Mesothelial cell of epicardium (in vitro differentiated cells): ENCODE data around the gene PCSK5. TPM values are rescaled to one million over a fixed set of nuclear protein-coding genes. Genes with fewer than 3 reads are reported as not detected.

Experiments
- DNase-seq, 2 experiments: peaks; one replicate each; pipeline ENCODE4 v3.0.0; 2021; ENCODE audit warnings: low spot score in 2 of 2; ENCODE audit not compliant: unreplicated experiment in 2 of 2
- H3K27ac Mint-ChIP-seq: 2 replicates; pipeline ENCODE4 v1.8.0; 2021; ENCODE audit warnings: mixed read lengths
- H3K27me3 Mint-ChIP-seq: 2 replicates; pipeline ENCODE4 v1.8.0; 2021; ENCODE audit warnings: low read depth, mixed read lengths
- H3K36me3 Mint-ChIP-seq: 2 replicates; pipeline ENCODE4 v1.8.0; 2021; ENCODE audit warnings: mixed read lengths
- H3K4me1 Mint-ChIP-seq: 2 replicates; pipeline ENCODE4 v1.8.0; 2021; ENCODE audit warnings: mixed read lengths
- H3K4me3 Mint-ChIP-seq: 2 replicates; pipeline ENCODE4 v1.8.0; 2021; ENCODE audit warnings: mild to moderate bottlenecking, moderate library complexity, mixed read lengths
- H3K9me3 Mint-ChIP-seq: 2 replicates; pipeline ENCODE4 v1.8.0; 2021; ENCODE audit warnings: mixed read lengths
- total RNA-seq: library from RNA; stranded (reverse); gene quantifications from 3 replicates; pipeline ENCODE4 v1.2.1, GENCODE V29; 2021
- TF ChIP-seq, protein P1 (sequence below): fragments of 200-600 bp; sonication (generic); IDR thresholded peaks from one replicate; pipeline ENCODE4 v1.5.0; 2021; ENCODE audit warnings: antibody characterized with exemption; ENCODE audit not compliant: unreplicated experiment

Gene PCSK5
- total RNA-seq, 1 donor from 2014 or later = 15.7 TPM

DNA sequence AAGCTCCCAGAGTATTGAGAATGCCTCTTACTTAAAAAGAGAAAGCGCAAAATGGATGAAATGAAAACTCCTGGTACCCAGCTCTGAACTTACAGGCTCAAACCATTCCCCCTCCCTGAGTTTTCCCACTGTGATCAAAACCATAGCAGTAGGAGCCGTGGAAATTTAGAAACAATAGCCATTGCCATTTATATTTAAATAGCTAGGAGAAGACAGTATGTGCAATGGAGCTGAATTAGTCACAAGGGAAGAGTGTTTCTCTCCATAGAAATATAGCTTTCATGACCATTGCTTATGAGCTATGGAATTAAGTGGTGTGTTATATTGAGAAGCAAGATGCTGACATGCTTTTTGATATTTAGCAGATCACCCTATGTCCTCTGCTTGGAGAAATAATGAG is 84.6 kb downstream of the PCSK5 start:
- TF ChIP-seq, protein P1, sequence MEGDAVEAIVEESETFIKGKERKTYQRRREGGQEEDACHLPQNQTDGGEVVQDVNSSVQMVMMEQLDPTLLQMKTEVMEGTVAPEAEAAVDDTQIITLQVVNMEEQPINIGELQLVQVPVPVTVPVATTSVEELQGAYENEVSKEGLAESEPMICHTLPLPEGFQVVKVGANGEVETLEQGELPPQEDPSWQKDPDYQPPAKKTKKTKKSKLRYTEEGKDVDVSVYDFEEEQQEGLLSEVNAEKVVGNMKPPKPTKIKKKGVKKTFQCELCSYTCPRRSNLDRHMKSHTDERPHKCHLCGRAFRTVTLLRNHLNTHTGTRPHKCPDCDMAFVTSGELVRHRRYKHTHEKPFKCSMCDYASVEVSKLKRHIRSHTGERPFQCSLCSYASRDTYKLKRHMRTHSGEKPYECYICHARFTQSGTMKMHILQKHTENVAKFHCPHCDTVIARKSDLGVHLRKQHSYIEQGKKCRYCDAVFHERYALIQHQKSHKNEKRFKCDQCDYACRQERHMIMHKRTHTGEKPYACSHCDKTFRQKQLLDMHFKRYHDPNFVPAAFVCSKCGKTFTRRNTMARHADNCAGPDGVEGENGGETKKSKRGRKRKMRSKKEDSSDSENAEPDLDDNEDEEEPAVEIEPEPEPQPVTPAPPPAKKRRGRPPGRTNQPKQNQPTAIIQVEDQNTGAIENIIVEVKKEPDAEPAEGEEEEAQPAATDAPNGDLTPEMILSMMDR = no peak
- Mint-ChIP-seq H3K27ac (no peak overlapping the region), H3K9me3 (peaks cover 18% of the 10 kb centered on the region), H3K27me3 (no peaks in the 10 kb centered on the region), H3K4me1 (peaks cover 18% of the 10 kb centered on the region), H3K4me3 (no peak overlapping the region), H3K36me3 (peaks cover 13% of the 10 kb centered on the region)
- DNase-seq = no peak

DNA sequence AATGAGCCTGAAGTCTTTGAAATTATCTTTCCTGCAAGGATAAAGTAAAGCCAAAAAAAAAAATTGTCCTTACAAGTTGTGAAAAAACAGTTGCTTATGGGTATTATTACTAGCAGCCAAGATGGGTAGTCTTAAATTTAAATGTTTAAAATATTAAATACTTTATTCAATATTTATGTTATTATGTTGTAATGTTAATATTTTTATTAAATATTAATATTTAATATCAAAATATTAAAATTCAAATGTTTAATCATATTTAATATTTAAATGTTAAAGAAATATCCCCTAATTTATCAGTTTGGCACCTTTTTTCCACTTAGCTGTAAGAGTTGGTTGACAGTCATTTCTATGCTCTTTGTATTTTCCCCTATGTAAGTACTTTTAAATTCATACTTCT is 86.1 kb downstream of the PCSK5 start:
- H3K9me3 Mint-ChIP-seq = peaks cover 12% of the 10 kb centered on the region
- TF ChIP-seq, protein P1 = no peak
- peaks cover 8% of the 10 kb centered on the region for H3K36me3 Mint-ChIP-seq
- H3K4me1 Mint-ChIP-seq = peaks cover 18% of the 10 kb centered on the region
- H3K27me3 Mint-ChIP-seq = no peaks in the 10 kb centered on the region
- H3K27ac Mint-ChIP-seq = no peak overlapping the region
- no peak for DNase-seq
- no peak overlapping the region for H3K4me3 Mint-ChIP-seq

DNA sequence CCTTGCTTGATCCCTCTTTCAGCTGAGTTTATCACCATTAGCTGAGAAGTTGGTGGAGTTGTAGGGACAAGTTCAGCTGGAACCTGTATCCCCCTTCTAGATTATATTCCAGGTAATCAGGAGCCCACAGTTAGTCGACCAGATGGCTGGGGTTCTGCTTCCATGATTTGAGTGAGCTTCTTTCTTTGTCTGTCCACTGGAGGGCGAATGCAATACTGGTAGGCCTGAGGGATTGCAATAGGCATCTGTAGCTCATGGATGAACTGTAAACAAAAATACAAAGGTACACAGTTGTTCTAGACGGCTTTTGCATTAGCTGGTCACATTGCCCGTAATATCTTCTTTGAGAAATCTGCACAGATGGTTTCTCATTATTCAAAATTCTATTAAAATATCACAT is 88.9 kb downstream of the PCSK5 start:
- no peak overlapping the region for H3K4me3 Mint-ChIP-seq
- no peaks in the 10 kb centered on the region for H3K27me3 Mint-ChIP-seq
- no peaks in the 10 kb centered on the region for H3K36me3 Mint-ChIP-seq
- no peak for DNase-seq
- peaks cover 18% of the 10 kb centered on the region for H3K4me1 Mint-ChIP-seq
- H3K27ac Mint-ChIP-seq = no peak overlapping the region
- TF ChIP-seq, protein P1 = no peak
- H3K9me3 Mint-ChIP-seq = no peaks in the 10 kb centered on the region

DNA sequence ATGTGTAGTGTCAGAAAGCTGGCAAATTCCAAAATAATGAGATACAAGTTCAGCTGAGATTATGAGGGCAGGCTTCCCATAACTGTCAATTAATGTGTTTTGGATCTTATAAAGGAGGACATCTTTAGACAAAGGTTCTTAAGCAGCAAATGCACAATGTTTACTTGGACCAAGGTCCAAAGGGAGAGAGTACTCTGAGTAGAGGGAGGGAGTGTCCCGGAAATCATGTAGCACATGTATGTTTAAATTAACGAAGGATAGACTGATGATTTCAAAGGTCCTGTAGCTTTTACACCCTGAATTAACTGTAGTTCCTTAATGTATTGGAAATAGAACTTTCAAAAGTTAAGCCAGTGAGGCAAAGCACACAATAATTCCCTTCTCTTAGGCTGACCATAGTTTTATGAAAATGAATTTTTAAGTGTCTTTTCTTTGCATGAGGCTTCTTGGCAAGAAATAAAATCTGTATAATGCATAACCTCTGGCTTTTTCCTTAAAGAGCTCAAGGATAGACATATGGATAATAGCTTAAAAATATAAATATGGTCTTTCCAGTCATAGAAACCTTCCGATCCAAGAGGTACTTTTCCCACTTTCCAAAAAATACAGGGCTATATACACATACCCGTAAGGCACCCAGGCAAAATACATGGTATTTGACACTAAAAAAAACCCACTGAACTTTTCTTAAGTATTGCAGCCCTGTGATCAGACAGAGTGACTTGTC is 93.0 kb downstream of the PCSK5 start:
- TF ChIP-seq, protein P1 = no peak
- peaks cover 19% of the 10 kb centered on the region for H3K27me3 Mint-ChIP-seq
- no peaks in the 10 kb centered on the region for H3K9me3 Mint-ChIP-seq
- no peaks in the 10 kb centered on the region for H3K4me1 Mint-ChIP-seq
- H3K36me3 Mint-ChIP-seq = peaks cover 5% of the 10 kb centered on the region
- no peak overlapping the region for H3K27ac Mint-ChIP-seq
- no peak for DNase-seq
- no peak overlapping the region for H3K4me3 Mint-ChIP-seq

DNA sequence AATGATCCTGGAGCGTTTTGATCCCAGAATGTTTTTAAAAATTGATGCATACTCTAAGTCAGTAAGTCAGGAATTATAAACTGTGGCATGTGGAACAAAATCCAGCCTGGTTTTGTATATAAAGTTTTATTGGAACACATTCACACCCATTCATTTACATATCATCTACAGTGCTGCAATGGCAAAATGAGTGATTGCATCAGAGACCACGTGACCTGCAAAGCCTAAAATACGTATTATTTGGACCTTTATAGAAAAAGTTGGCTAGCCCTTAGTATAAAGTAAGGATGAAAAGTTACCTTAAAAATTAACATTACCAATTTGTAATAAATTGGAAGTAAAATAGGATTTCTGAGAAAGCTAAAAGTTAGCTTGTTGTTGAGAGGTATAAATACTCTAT is 95.0 kb downstream of the PCSK5 start:
- H3K27ac Mint-ChIP-seq = no peak overlapping the region
- H3K4me3 Mint-ChIP-seq = no peak overlapping the region
- no peaks in the 10 kb centered on the region for H3K9me3 Mint-ChIP-seq
- no peak for DNase-seq
- H3K27me3 Mint-ChIP-seq = peaks cover 28% of the 10 kb centered on the region
- H3K36me3 Mint-ChIP-seq = peaks cover 5% of the 10 kb centered on the region
- TF ChIP-seq, protein P1 = no peak
- peaks cover 7% of the 10 kb centered on the region for H3K4me1 Mint-ChIP-seq
